Sigmoid colon (tissue), 7 donors: ENCODE results near the gene RALA. TPM values are rescaled to one million over a fixed set of nuclear protein-coding genes. Genes with fewer than 3 reads are reported as not detected.
A peak's percentile ranks its signal among the peaks of the same experiment; 100 is the strongest.

Source experiments
- DNase-seq: peaks from one replicate; pipeline ENCODE4 v3.0.0-alpha.2; 2019
- H3K27ac ChIP-seq, 4 donors: fragments of 200-600 bp; sonication (generic); one replicate each; pipeline ENCODE4 v1.5.1; 2016 to 2019; ENCODE audit warnings: mild to moderate bottlenecking in 1 of 4
- H3K27me3 ChIP-seq, 3 donors: fragments of 200-600 bp; sonication (generic); one replicate each; pipeline ENCODE4 v1.5.1; 2019; ENCODE audit warnings: mild to moderate bottlenecking in 1 of 3
- H3K36me3 ChIP-seq, 4 donors: fragments of 200-600 bp; sonication (generic); one replicate each; pipeline ENCODE4 v1.5.1; 2016 to 2019
- H3K4me1 ChIP-seq, 4 donors: fragments of 200-600 bp; sonication (generic); one replicate each; pipeline ENCODE4 v1.5.1; 2017 to 2019
- H3K4me3 ChIP-seq, 4 donors: fragments of 200-600 bp; sonication (generic); one replicate each; pipeline ENCODE4 v1.5.1; 2017 to 2019; ENCODE audit warnings: mild to moderate bottlenecking in 2 of 4, moderate library complexity in 1 of 4
- H3K9me3 ChIP-seq, 4 donors: fragments of 200-600 bp in 3 of 4; sonication (generic) in 3 of 4; one replicate each; pipeline versions ENCODE4 v1.5.1 to v1.6.1; 2013 to 2019
- CTCF ChIP-seq, 4 experiments: fragments of 450-650 bp in 3 of 4; fragments of 200-600 bp in 1 of 4; IDR thresholded peaks; one replicate each; pipeline ENCODE4 v1.5.1; 2016 to 2019; ENCODE audit warnings: antibody characterized with exemption in 4 of 4, mild to moderate bottlenecking in 3 of 4, moderate library complexity in 2 of 4
- EP300 ChIP-seq, 4 donors: sonication (generic); formaldehyde crosslinking; IDR thresholded peaks; one replicate each; pipeline ENCODE4 v1.6.1; 2017; ENCODE audit warnings: antibody characterized with exemption in 4 of 4
- POLR2A ChIP-seq, 2 donors: fragments of 450-650 bp; IDR thresholded peaks; one replicate each; pipeline ENCODE4 v1.6.1; 2016; ENCODE audit warnings: antibody characterized with exemption in 2 of 2, mild to moderate bottlenecking in 2 of 2, moderate library complexity in 2 of 2
- POLR2AphosphoS5 ChIP-seq, 4 donors: sonication (generic); formaldehyde crosslinking; IDR thresholded peaks; one replicate each; pipeline ENCODE4 v1.6.1; 2017; ENCODE audit warnings: antibody characterized with exemption in 4 of 4
- WGBS, 2 donors: extraction: QIAGEN DNeasy Blood & Tissue Kit; methylation state at CpG; one replicate each; pipeline ENCODE4 v1.1.7; 2013; 5-methylcytosine and 5-hydroxymethylcytosine counted together
- intact Hi-C: fragments of 100-400 bp; cut with DNase I; formaldehyde crosslinking; loops from one replicate; pipeline ENCODE4 v1.15.1; 2023
- polyA plus RNA-seq, 3 donors: library from polyadenylated mRNA; stranded (reverse); fragments of 200-250 nt; gene quantifications; one replicate each; pipeline ENCODE4 v1.2.3, GENCODE V29; 2013
- total RNA-seq, 4 donors: library from RNA; depleted of rRNA; stranded (reverse); fragments of >200 nt; gene quantifications; one replicate each; pipeline ENCODE4 v1.1.0, GENCODE V29; 2016
- donor health status: healthy with polysubstance abuse.
- donor health status: Bipolar disorder and iron deficiency.
- donor health status: healthy.

Gene RALA
- total and polyA plus RNA-seq, 7 donors = 11.5 to 68.0 (median 19.6) TPM

GRCh38 chr7:39753823-39754325, 130.5 kb downstream of the RALA start:
- TF ChIP-seq POLR2AphosphoS5 (IDR thresholded peaks at IDR 0.05) (no peak), EP300 (IDR thresholded peaks at IDR 0.05) (no peak), POLR2A (IDR thresholded peaks at IDR 0.05) (no peak), CTCF (IDR thresholded peaks at IDR 0.05) (no peak)
- intact Hi-C loops = no loop called here
- Histone ChIP-seq H3K36me3 (no peaks in the 10 kb centered on the region), H3K4me1 (peaks cover 0 to 22% (median 14%) of the 10 kb centered on the region in 4 donors), H3K27me3 (no peaks in the 10 kb centered on the region), H3K4me3 (no peak overlapping the region), H3K9me3 (no peaks in the 10 kb centered on the region), H3K27ac (peak overlapping the region in 1 of 4 donors; percentile 21)
- DNase-seq = no peak
- 94 to 96% methylated on average over 29 of the region's 29 CpGs for WGBS, 2 donors

- TF ChIP-seq EP300 (IDR thresholded peaks at IDR 0.05) = no peak
- TF ChIP-seq CTCF (IDR thresholded peaks at IDR 0.05) = no peak
- no peak for TF ChIP-seq POLR2AphosphoS5 (IDR thresholded peaks at IDR 0.05)
- no peak for TF ChIP-seq POLR2A (IDR thresholded peaks at IDR 0.05)
- Histone ChIP-seq H3K36me3 (no peaks in the 10 kb centered on the region), H3K4me3 (no peak overlapping the region), H3K27me3 (no peaks in the 10 kb centered on the region), H3K9me3 (no peaks in the 10 kb centered on the region), H3K4me1 (peaks cover 0 to 22% (median 13%) of the 10 kb centered on the region in 4 donors), H3K27ac (peak overlapping the region in 1 of 4 donors; percentile 21)
- DNase-seq = no peak
- intact Hi-C loops = no loop called here
- WGBS, 2 donors = 76 to 84% methylated on average over 17 of the region's 17 CpGs
Measured at GRCh38 chr7:39754326-39755120, 131.2 kb downstream of the RALA start.

GRCh38 chr7:39757604-39758003, 134.2 kb downstream of the RALA start:
- H3K36me3 ChIP-seq = no peaks in the 10 kb centered on the region
- H3K4me1 ChIP-seq = peaks cover 0 to 18% (median 13%) of the 10 kb centered on the region in 4 donors
- H3K9me3 ChIP-seq = no peaks in the 10 kb centered on the region
- WGBS, 2 donors = 73 to 84% methylated on average over 4 of the region's 4 CpGs
- no peaks in the 10 kb centered on the region for H3K27me3 ChIP-seq
- no peak overlapping the region for H3K4me3 ChIP-seq
- TF ChIP-seq POLR2AphosphoS5 (IDR thresholded peaks at IDR 0.05) = no peak
- TF ChIP-seq EP300 (IDR thresholded peaks at IDR 0.05) = no peak
- TF ChIP-seq CTCF (IDR thresholded peaks at IDR 0.05) = no peak
- intact Hi-C loops = no loop called here
- DNase-seq = no peak
- H3K27ac ChIP-seq = no peak overlapping the region

Other genes with a start within 250 kb of the RALA start
- gene YAE1, start 57.2 kb upstream of the RALA start, total RNA-seq = 10 to 100 TPM; 16.3 to 33.2 (median 22.6) TPM
- 10 to 100 TPM; 22.1 to 52.0 (median 50.5) TPM for gene YAE1, start 57.2 kb upstream of the RALA start, polyA plus RNA-seq